B cell (primary cell): ENCODE measurements around the gene TRPV4. TPM values are rescaled to one million over a fixed set of nuclear protein-coding genes. Genes with fewer than 3 reads are reported as not detected.

Experiments
- ATAC-seq: fragments of 200-7000 bp; cut with Tn5 transposase; one replicate; pipeline ENCODE4 v1.10.0; 2021; ENCODE audit warnings: low read depth, mild to moderate bottlenecking, moderate number of reproducible peaks, moderate library complexity
- CTCF ChIA-PET: fragments of 350-600 bp; sonication (Branson Sonifier 250); formaldehyde crosslinking; loops from one replicate; lab custom pipeline; 2021; ENCODE audit warnings: antibody characterized with exemption, inconsistent platforms; lab: Charles Lee
- POLR2A ChIA-PET: fragments of 350-600 bp; sonication (Branson Sonifier 250); formaldehyde crosslinking; loops from one replicate; lab custom pipeline; 2021; ENCODE audit warnings: antibody characterized with exemption; lab: Charles Lee
- DNase-seq: peaks from one replicate; pipeline ENCODE4 v3.0.0; 2013
- H2AFZ ChIP-seq: 2 replicates; pipeline ENCODE4 v1.6.1; 2012; ENCODE audit warnings: mild to moderate bottlenecking, low read depth, low read length; ENCODE audit not compliant: insufficient read depth, poor library complexity, severe bottlenecking
- H3K27ac ChIP-seq, 2 donors: 1 replicate in 1 of 2; 2 replicates in 1 of 2; pipeline ENCODE4 v1.5.1; 2012 to 2013; ENCODE audit warnings: low read length in 2 of 2, mild to moderate bottlenecking in 2 of 2, moderate library complexity in 1 of 2
- H3K27me3 ChIP-seq, 4 experiments: fragments of 200-600 bp in 1 of 4; sonication (generic) in 1 of 4; replicated peaks in 1 of 4; 1 replicate in 2 of 4; 2 replicates in 2 of 4; pipeline versions ENCODE4 v1.6.1 to v1.7.0; 2013 to 2016; ENCODE audit warnings: low read length in 3 of 4, mild to moderate bottlenecking in 2 of 4, mixed read lengths in 1 of 4, moderate library complexity in 1 of 4; ENCODE audit not compliant: insufficient read depth in 4 of 4, control insufficient read depth in 3 of 4; ENCODE audit errors: control extremely low read depth in 1 of 4
- H3K36me3 ChIP-seq, 2 experiments: replicated peaks in 1 of 2; 1 replicate in 1 of 2; 2 replicates in 1 of 2; pipeline versions ENCODE4 v1.6.1 to v1.7.1; 2013; ENCODE audit warnings: low read length in 1 of 2; ENCODE audit not compliant: insufficient read depth in 2 of 2, control insufficient read depth in 1 of 2; ENCODE audit errors: control extremely low read depth in 1 of 2, extremely low read depth in 1 of 2
- H3K4me1 ChIP-seq, 2 donors: fragments of 200-600 bp in 1 of 2; sonication (generic) in 1 of 2; 1 replicate in 1 of 2; 2 replicates in 1 of 2; pipeline versions ENCODE4 v1.5.1 to v1.6.1; 2013 to 2017; ENCODE audit warnings: low read length in 2 of 2; ENCODE audit not compliant: control insufficient read depth in 2 of 2, insufficient read depth in 2 of 2
- H3K4me2 ChIP-seq: replicated peaks from 2 replicates; pipeline ENCODE3; 2012; ENCODE audit warnings: mild to moderate bottlenecking, low read depth, low read length; ENCODE audit not compliant: poor library complexity, severe bottlenecking
- H3K4me3 ChIP-seq, 5 experiments: fragments of 200-600 bp in 1 of 5; sonication (generic) in 1 of 5; 1 replicate in 3 of 5; 2 replicates in 2 of 5; pipeline versions ENCODE4 v1.5.1 to v1.7.0; 2011 to 2016; ENCODE audit warnings: low read length in 4 of 5, mild to moderate bottlenecking in 4 of 5, low read depth in 2 of 5, control low read depth in 1 of 5, moderate library complexity in 1 of 5; ENCODE audit not compliant: insufficient read depth in 1 of 5; ENCODE audit errors: control extremely low read depth in 1 of 5, extremely low read depth in 1 of 5
- H3K79me2 ChIP-seq: fragments of 200-600 bp; sonication (generic); one replicate; pipeline ENCODE4 v1.6.0; 2016; ENCODE audit warnings: low read length; ENCODE audit not compliant: control insufficient read depth, insufficient read depth
- H3K9ac ChIP-seq: fragments of 200-600 bp; sonication (generic); 2 replicates; pipeline ENCODE4 v1.6.1; 2017; ENCODE audit warnings: mild to moderate bottlenecking, low read length, moderate library complexity
- H3K9me3 ChIP-seq, 3 donors: one replicate each; pipeline versions ENCODE4 v1.6.1 to v1.7.1; 2013; ENCODE audit warnings: low read length in 2 of 3; ENCODE audit not compliant: control insufficient read depth in 2 of 3, insufficient read depth in 1 of 3; ENCODE audit errors: control extremely low read depth in 1 of 3
- H4K20me1 ChIP-seq: 2 replicates; pipeline ENCODE4 v1.6.0; 2012; ENCODE audit warnings: mild to moderate bottlenecking, low read length; ENCODE audit not compliant: insufficient read depth, control insufficient read depth, poor library complexity, severe bottlenecking
- H3K27ac Mint-ChIP-seq: one replicate; pipeline ENCODE4 v1.8.0; 2021; ENCODE audit warnings: mixed read lengths
- H3K27me3 Mint-ChIP-seq: one replicate; pipeline ENCODE4 v1.8.0; 2021; ENCODE audit warnings: mixed read lengths
- H3K4me1 Mint-ChIP-seq: one replicate; pipeline ENCODE4 v1.8.0; 2021; ENCODE audit warnings: mixed read lengths
- H3K4me3 Mint-ChIP-seq: one replicate; pipeline ENCODE4 v1.8.0; 2021; ENCODE audit warnings: mixed read lengths
- H3K9me3 Mint-ChIP-seq: one replicate; pipeline ENCODE4 v1.8.0; 2022; ENCODE audit warnings: mixed read lengths; ENCODE audit not compliant: insufficient read depth
- EZH2 ChIP-seq: IDR thresholded peaks from 2 replicates; pipeline ENCODE4 v1.6.1; 2012; ENCODE audit warnings: borderline replicate concordance, low read depth, mild to moderate bottlenecking, moderate library complexity, low read length; ENCODE audit not compliant: insufficient read depth, poor library complexity, severe bottlenecking
- WGBS: methylation state at CpG from one replicate; pipeline ENCODE4 v1.1.5; 2013; ENCODE audit warnings: missing lambda C conversion rate; ENCODE audit not compliant: insufficient coverage; 5-methylcytosine and 5-hydroxymethylcytosine counted together
- intact Hi-C: fragments of 100-400 bp; cut with micrococcal nuclease; formaldehyde crosslinking; loops from one replicate; pipeline ENCODE4 v1.10.0; 2022
- polyA plus RNA-seq: library from polyadenylated mRNA; depleted of rRNA; stranded (reverse); fragments of >200 nt; gene quantifications from 2 replicates; pipeline ENCODE4 v1.2.3, GENCODE V29; 2012
- total RNA-seq, 2 donors: library from RNA; stranded (reverse); fragments of 120-200 nt in 1 of 2; gene quantifications; 1 replicate in 1 of 2; 2 replicates in 1 of 2; pipeline versions ENCODE4 v1.2.3 to v1.2.4, GENCODE V29; 2013 to 2022
- TF ChIP-seq, protein P1 (sequence below): fragments of 200-600 bp; IDR thresholded peaks from one replicate; pipeline ENCODE4 v1.8.0; 2022; ENCODE audit warnings: antibody characterized with exemption, mild to moderate bottlenecking

Gene TRPV4
- total and polyA plus RNA-seq, 2 donors (not counting 1 experiment from before 2014, with no cell fraction given): not detected

- whole genome bisulfite sequencing: 60% methylated on average over 16 of the region's 18 CpGs
- no peak overlapping the region for H3K27ac Mint-ChIP-seq
- no peak overlapping the region for H3K9ac ChIP-seq
- H3K4me1 Mint-ChIP-seq: no peaks in the 10 kb centered on the region
- POLR2A ChIA-PET: no interaction called here
- H3K4me3 ChIP-seq: no peak overlapping the region
- peaks cover 10% of the 10 kb centered on the region for H3K9me3 Mint-ChIP-seq
- H3K27me3 ChIP-seq: no peaks in the 10 kb centered on the region
- no peak overlapping the region for H3K4me2 ChIP-seq
- H4K20me1 ChIP-seq: no peaks in the 10 kb centered on the region
- CTCF ChIA-PET: interaction anchor here (0.9 kb wide), 1 partner anchor 15 kb away, joined by 3 read pairs; no protein-coding TSS in a partner anchor
- H3K27ac ChIP-seq: no peak overlapping the region
- DNase-seq (no peak), ATAC-seq (no peak)
- no peak overlapping the region for H2AFZ ChIP-seq
- intact Hi-C loops: no loop called here
- H3K36me3 ChIP-seq: no peaks in the 10 kb centered on the region
- no peak overlapping the region for H3K4me3 Mint-ChIP-seq
- H3K4me1 ChIP-seq: no peaks in the 10 kb centered on the region
- H3K79me2 ChIP-seq: no peaks in the 10 kb centered on the region
- peaks cover 11% of the 10 kb centered on the region for H3K27me3 Mint-ChIP-seq
- peaks cover 3 to 25% (median 3%) of the 10 kb centered on the region in 3 donors for H3K9me3 ChIP-seq
- TF ChIP-seq, protein P1, sequence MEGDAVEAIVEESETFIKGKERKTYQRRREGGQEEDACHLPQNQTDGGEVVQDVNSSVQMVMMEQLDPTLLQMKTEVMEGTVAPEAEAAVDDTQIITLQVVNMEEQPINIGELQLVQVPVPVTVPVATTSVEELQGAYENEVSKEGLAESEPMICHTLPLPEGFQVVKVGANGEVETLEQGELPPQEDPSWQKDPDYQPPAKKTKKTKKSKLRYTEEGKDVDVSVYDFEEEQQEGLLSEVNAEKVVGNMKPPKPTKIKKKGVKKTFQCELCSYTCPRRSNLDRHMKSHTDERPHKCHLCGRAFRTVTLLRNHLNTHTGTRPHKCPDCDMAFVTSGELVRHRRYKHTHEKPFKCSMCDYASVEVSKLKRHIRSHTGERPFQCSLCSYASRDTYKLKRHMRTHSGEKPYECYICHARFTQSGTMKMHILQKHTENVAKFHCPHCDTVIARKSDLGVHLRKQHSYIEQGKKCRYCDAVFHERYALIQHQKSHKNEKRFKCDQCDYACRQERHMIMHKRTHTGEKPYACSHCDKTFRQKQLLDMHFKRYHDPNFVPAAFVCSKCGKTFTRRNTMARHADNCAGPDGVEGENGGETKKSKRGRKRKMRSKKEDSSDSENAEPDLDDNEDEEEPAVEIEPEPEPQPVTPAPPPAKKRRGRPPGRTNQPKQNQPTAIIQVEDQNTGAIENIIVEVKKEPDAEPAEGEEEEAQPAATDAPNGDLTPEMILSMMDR: no peak
- TF ChIP-seq EZH2: no peak
These were observed 72.9 kb downstream of the TRPV4 start for GRCh38 chr12:109760031-109760929.

- no peak overlapping the region for H3K4me2 ChIP-seq
- TF ChIP-seq, protein P1: no peak
- no peak for TF ChIP-seq EZH2
- H2AFZ ChIP-seq: no peak overlapping the region
- peaks cover 3 to 26% (median 3%) of the 10 kb centered on the region in 3 donors for H3K9me3 ChIP-seq
- no peak overlapping the region for H3K27ac ChIP-seq
- H3K4me1 ChIP-seq: no peaks in the 10 kb centered on the region
- WGBS: 94% methylated on average over 13 of the region's 13 CpGs
- Mint-ChIP-seq H3K27ac (no peak overlapping the region), H3K4me1 (no peaks in the 10 kb centered on the region), H3K9me3 (peaks cover 10% of the 10 kb centered on the region), H3K4me3 (no peak overlapping the region), H3K27me3 (peaks cover 11% of the 10 kb centered on the region)
- ATAC-seq: no peak
- H3K27me3 ChIP-seq: no peaks in the 10 kb centered on the region
- ChIA-PET POLR2A (no interaction called here), CTCF (no interaction called here)
- DNase-seq: no peak
- H3K4me3 ChIP-seq: no peak overlapping the region
- no peaks in the 10 kb centered on the region for H4K20me1 ChIP-seq
- H3K9ac ChIP-seq: no peak overlapping the region
- no peaks in the 10 kb centered on the region for H3K36me3 ChIP-seq
- H3K79me2 ChIP-seq: no peaks in the 10 kb centered on the region
- intact Hi-C loops: no loop called here
These were observed 73.6 kb downstream of the TRPV4 start for GRCh38 chr12:109759595-109759994.
